Activated T-cell treated with anti-CD3 and anti-CD28 coated beads for 4 hours (primary cell): Measurements from ENCODE around the gene ENTREP3.
"Not testable (repeated sequence)": the region's sequence is repeated elsewhere in the genome, so short reads cannot be mapped to it uniquely, and the experiment has no call there.

Source experiments
- DNase-seq: peaks from one replicate; pipeline ENCODE4 v3.0.0-alpha.2; 2020

ENTREP3 gene

GRCh38 chr1:155219592-155220031, 35.7 kb downstream of the ENTREP3 start:
- no peak for DNase-seq

GRCh38 chr1:155218854-155219591, 36.3 kb downstream of the ENTREP3 start:
- DNase-seq, result no peak

GRCh38 chr1:155214702-155215101, 40.6 kb downstream of the ENTREP3 start:
- DNase-seq, result not testable (repeated sequence)

- not testable (repeated sequence) for DNase-seq
Observed at GRCh38 chr1:155212051-155212440, 43.2 kb downstream of the ENTREP3 start.

GRCh38 chr1:155211381-155212050, 43.8 kb downstream of the ENTREP3 start:
- DNase-seq, result not testable (repeated sequence)

- DNase-seq, result no peak
Observed at GRCh38 chr1:155210314-155211104, 44.8 kb downstream of the ENTREP3 start.

GRCh38 chr1:155209312-155209721, 46.0 kb downstream of the ENTREP3 start:
- DNase-seq, result no peak

GRCh38 chr1:155208541-155209311, 46.6 kb downstream of the ENTREP3 start, which contains the start of gene MTX1:
Gene MTX1, plus strand, starts transcription at chr1:155208695. Its CDS starts 110 bp downstream, at chr1:155208805.
- peak; percentile 77 for DNase-seq

- no peak for DNase-seq
Observed at GRCh38 chr1:155207806-155208540, 47.3 kb downstream of the ENTREP3 start, which contains the start of gene THBS3. Gene THBS3, minus strand, starts transcription at chr1:155207897. Its CDS starts 21 bp downstream, at chr1:155207876.

- DNase-seq, result peak; percentile 89
Observed at GRCh38 chr1:155206891-155207805, 48.1 kb downstream of the ENTREP3 start.

- no peak for DNase-seq
Observed at GRCh38 chr1:155205969-155206593, 49.2 kb downstream of the ENTREP3 start.

- no peak for DNase-seq
Observed at GRCh38 chr1:155205035-155205434, 50.2 kb downstream of the ENTREP3 start.

GRCh38 chr1:155202731-155203515, 52.4 kb downstream of the ENTREP3 start:
- no peak for DNase-seq

GRCh38 chr1:155202198-155202597, 53.1 kb downstream of the ENTREP3 start:
- DNase-seq, result no peak

- DNase-seq, result no peak
Observed at GRCh38 chr1:155200920-155201319, 54.4 kb downstream of the ENTREP3 start.

GRCh38 chr1:155199792-155200191, 55.5 kb downstream of the ENTREP3 start:
- DNase-seq, result no peak

GRCh38 chr1:155198547-155198906, 56.8 kb downstream of the ENTREP3 start:
- DNase-seq, result no peak

- DNase-seq, result no peak
Observed at GRCh38 chr1:155197901-155198546, 57.3 kb downstream of the ENTREP3 start.
